ENCODE measurements around the gene GLIS1.

Gene GLIS1

DNA sequence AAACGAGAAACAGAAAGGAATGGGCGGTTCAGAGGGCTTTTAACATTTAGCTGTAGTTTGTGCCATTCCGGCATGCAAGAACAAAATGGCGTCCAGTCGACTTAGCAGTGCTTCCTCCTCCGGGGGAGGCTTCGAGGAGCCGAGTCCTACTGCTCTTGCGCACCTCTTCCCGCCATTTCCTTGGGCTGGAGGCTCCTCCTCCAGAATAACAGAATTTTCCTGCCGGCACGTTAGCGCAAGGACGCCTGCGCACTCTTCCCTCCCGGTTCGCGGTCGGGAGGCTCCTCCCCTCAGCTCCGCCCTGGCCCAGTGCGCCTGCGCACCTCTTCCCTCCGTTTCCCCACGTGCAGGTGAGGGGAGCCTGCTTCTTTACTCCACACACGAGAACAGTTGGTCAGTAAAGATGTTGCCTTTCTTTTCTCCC lies 278.7 kb downstream of the GLIS1 start:
- no peak overlapping the region for H3K9ac ChIP-seq (ENCODE audit: low read length)
- H3K4me2 ChIP-seq (ENCODE audit: low read depth, low read length, poor library complexity, severe bottlenecking) = no peak overlapping the region
- no peaks in the 10 kb centered on the region for H3K79me2 ChIP-seq (ENCODE audit: insufficient read depth, low read length)
- no peaks in the 10 kb centered on the region for H4K20me1 ChIP-seq (ENCODE audit: low read depth, low read length)
- no peaks in the 10 kb centered on the region for H3K9me2 ChIP-seq (replicated peaks; ENCODE audit: insufficient read depth, low read length)
- no peaks in the 10 kb centered on the region for H3K9me3 ChIP-seq (ENCODE audit: insufficient read depth, low read length)
- H3K4me3 ChIP-seq (ENCODE audit: insufficient read depth, low read length, poor library complexity, severe bottlenecking) = no peak overlapping the region
- TF ChIP-seq, protein P1, sequence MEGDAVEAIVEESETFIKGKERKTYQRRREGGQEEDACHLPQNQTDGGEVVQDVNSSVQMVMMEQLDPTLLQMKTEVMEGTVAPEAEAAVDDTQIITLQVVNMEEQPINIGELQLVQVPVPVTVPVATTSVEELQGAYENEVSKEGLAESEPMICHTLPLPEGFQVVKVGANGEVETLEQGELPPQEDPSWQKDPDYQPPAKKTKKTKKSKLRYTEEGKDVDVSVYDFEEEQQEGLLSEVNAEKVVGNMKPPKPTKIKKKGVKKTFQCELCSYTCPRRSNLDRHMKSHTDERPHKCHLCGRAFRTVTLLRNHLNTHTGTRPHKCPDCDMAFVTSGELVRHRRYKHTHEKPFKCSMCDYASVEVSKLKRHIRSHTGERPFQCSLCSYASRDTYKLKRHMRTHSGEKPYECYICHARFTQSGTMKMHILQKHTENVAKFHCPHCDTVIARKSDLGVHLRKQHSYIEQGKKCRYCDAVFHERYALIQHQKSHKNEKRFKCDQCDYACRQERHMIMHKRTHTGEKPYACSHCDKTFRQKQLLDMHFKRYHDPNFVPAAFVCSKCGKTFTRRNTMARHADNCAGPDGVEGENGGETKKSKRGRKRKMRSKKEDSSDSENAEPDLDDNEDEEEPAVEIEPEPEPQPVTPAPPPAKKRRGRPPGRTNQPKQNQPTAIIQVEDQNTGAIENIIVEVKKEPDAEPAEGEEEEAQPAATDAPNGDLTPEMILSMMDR (IDR thresholded peaks at IDR 0.05; ENCODE audit: insufficient read depth, low read length, poor library complexity, severe bottlenecking) = no peak
- no peak for TF ChIP-seq EZH2phosphoT487 (conservative IDR thresholded peaks at IDR 0.05; ENCODE audit: low read length)
- H3K36me3 ChIP-seq (ENCODE audit: low read length) = no peaks in the 10 kb centered on the region
- no peak overlapping the region for H3K27ac ChIP-seq (ENCODE audit: low read depth, low read length)
- H3K27me3 ChIP-seq (ENCODE audit: low read length) = no peaks in the 10 kb centered on the region
- no peaks in the 10 kb centered on the region for H3F3A ChIP-seq (ENCODE audit: insufficient read depth)
- H2AFZ ChIP-seq (ENCODE audit: low read depth, low read length, severe bottlenecking) = no peak overlapping the region

DNA sequence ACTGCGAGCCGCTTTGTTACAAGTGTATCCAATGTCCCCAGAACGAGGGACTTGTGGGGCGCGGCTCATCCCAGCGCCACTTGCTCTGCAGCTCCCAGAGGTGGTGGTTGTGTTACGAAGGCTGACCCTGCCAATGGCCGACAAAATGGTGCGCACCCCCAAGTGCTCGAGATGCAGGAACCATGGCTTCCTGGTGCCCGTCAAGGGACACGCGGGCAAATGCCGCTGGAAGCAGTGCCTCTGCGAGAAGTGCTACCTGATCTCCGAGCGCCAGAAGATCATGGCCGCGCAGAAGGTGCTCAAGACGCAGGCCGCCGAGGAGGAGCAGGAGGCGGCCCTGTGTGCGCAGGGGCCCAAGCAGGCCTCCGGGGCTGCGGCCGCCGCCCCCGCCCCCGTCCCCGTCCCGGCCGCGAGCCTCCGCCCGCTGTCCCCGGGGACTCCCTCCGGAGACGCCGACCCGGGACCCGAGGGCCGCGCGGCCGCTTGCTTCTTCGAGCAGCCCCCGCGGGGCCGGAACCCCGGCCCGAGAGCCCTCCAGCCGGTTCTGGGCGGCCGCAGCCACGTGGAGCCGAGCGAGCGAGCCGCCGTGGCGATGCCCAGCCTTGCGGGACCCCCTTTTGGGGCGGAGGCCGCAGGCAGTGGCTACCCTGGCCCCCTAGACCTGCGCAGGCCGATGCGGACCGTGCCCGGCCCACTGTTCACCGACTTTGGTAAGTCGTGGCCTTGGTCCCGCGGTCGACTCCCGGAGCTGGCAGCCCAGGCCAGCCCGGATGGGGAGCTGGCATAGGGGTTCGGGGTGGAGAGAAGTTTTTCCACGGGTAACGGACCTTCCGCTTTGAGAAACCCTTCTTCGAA lies 279.4 kb downstream of the GLIS1 start, which contains the start of gene DMRTB1:
TSS of gene DMRTB1 (plus strand) at position 79 of the 855 bp plus-strand sequence. CDS start at position 134, 55 bp downstream.
- no peaks in the 10 kb centered on the region for H3K79me2 ChIP-seq (ENCODE audit: insufficient read depth, low read length)
- H4K20me1 ChIP-seq (ENCODE audit: low read depth, low read length) = no peaks in the 10 kb centered on the region
- no peaks in the 10 kb centered on the region for H3K9me2 ChIP-seq (replicated peaks; ENCODE audit: insufficient read depth, low read length)
- no peaks in the 10 kb centered on the region for H3K27me3 ChIP-seq (ENCODE audit: low read length)
- no peak within 1 kb of the TSS for H3K4me3 ChIP-seq (ENCODE audit: insufficient read depth, low read length, poor library complexity, severe bottlenecking)
- no peaks in the 10 kb centered on the region for H3K9me3 ChIP-seq (ENCODE audit: insufficient read depth, low read length)
- H2AFZ ChIP-seq (ENCODE audit: low read depth, low read length, severe bottlenecking) = no peak within 1 kb of the TSS
- H3F3A ChIP-seq (ENCODE audit: insufficient read depth) = no peaks in the 10 kb centered on the region
- no peak within 1 kb of the TSS for H3K27ac ChIP-seq (ENCODE audit: low read depth, low read length)
- no peak within 1 kb of the TSS for H3K4me2 ChIP-seq (ENCODE audit: low read depth, low read length, poor library complexity, severe bottlenecking)
- no peaks in the 10 kb centered on the region for H3K36me3 ChIP-seq (ENCODE audit: low read length)
- TF ChIP-seq, protein P1 (IDR thresholded peaks at IDR 0.05; ENCODE audit: insufficient read depth, low read length, poor library complexity, severe bottlenecking) = no peak
- no peak for TF ChIP-seq EZH2phosphoT487 (conservative IDR thresholded peaks at IDR 0.05; ENCODE audit: low read length)
- H3K9ac ChIP-seq (ENCODE audit: low read length) = no peak within 1 kb of the TSS

DNA sequence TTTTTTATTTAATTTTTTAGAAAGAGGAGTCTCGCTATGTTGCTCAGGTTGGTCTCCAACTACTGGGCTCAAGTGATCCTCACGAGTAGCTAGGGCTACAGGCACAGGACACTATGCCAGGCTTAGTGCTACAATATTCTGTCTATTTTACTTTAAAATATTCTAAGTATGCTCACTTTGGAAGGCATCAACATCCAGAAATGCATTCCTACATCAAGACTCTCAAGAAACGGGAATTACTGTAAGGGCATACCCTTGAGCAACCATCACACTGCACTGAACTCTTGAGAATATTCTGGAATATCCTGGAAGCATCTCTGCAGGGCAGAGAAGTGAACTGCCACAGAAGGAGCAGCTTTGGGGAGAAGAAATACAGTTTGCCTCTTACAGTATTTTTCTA lies 280.3 kb downstream of the GLIS1 start:
- no peak overlapping the region for H3K9ac ChIP-seq (ENCODE audit: low read length)
- no peak overlapping the region for H3K4me3 ChIP-seq (ENCODE audit: insufficient read depth, low read length, poor library complexity, severe bottlenecking)
- no peak overlapping the region for H3K4me2 ChIP-seq (ENCODE audit: low read depth, low read length, poor library complexity, severe bottlenecking)
- no peaks in the 10 kb centered on the region for H3K9me2 ChIP-seq (replicated peaks; ENCODE audit: insufficient read depth, low read length)
- no peaks in the 10 kb centered on the region for H3F3A ChIP-seq (ENCODE audit: insufficient read depth)
- H3K79me2 ChIP-seq (ENCODE audit: insufficient read depth, low read length) = no peaks in the 10 kb centered on the region
- no peaks in the 10 kb centered on the region for H4K20me1 ChIP-seq (ENCODE audit: low read depth, low read length)
- H2AFZ ChIP-seq (ENCODE audit: low read depth, low read length, severe bottlenecking) = no peak overlapping the region
- H3K9me3 ChIP-seq (ENCODE audit: insufficient read depth, low read length) = no peaks in the 10 kb centered on the region
- no peaks in the 10 kb centered on the region for H3K27me3 ChIP-seq (ENCODE audit: low read length)
- TF ChIP-seq, protein P1 (IDR thresholded peaks at IDR 0.05; ENCODE audit: insufficient read depth, low read length, poor library complexity, severe bottlenecking) = no peak
- no peak for TF ChIP-seq EZH2phosphoT487 (conservative IDR thresholded peaks at IDR 0.05; ENCODE audit: low read length)
- no peaks in the 10 kb centered on the region for H3K36me3 ChIP-seq (ENCODE audit: low read length)
- no peak overlapping the region for H3K27ac ChIP-seq (ENCODE audit: low read depth, low read length)
